Progenitor cell of endocrine pancreas (in vitro differentiated cells): Measurements from ENCODE around the gene DOCK2. TPM values are rescaled to one million over a fixed set of nuclear protein-coding genes. Genes with fewer than 3 reads are reported as not detected.

Experiments used
- DNase-seq: peaks from one replicate; pipeline ENCODE4 v3.0.0; 2021; ENCODE audit warnings: low spot score; ENCODE audit not compliant: unreplicated experiment
- H3K27ac Mint-ChIP-seq: 2 replicates; pipeline ENCODE4 v1.8.0; 2021; ENCODE audit warnings: mild to moderate bottlenecking, moderate library complexity, mixed read lengths
- H3K27me3 Mint-ChIP-seq: 2 replicates; pipeline ENCODE4 v1.8.0; 2021; ENCODE audit warnings: mixed read lengths
- H3K36me3 Mint-ChIP-seq: 2 replicates; pipeline ENCODE4 v1.8.0; 2022; ENCODE audit warnings: mixed read lengths; ENCODE audit not compliant: insufficient read depth
- H3K4me1 Mint-ChIP-seq: 2 replicates; pipeline ENCODE4 v1.8.0; 2021; ENCODE audit warnings: low read depth, mixed read lengths
- H3K4me3 Mint-ChIP-seq: 2 replicates; pipeline ENCODE4 v1.8.0; 2021; ENCODE audit warnings: low read depth, mild to moderate bottlenecking, moderate library complexity, mixed read lengths
- H3K9me3 Mint-ChIP-seq: 2 replicates; pipeline ENCODE4 v1.8.0; 2021; ENCODE audit warnings: low read depth, mixed read lengths
- CTCF ChIP-seq: fragments of 200-600 bp; sonication (generic); IDR thresholded peaks from one replicate; pipeline ENCODE4 v1.5.0; 2021; ENCODE audit warnings: antibody characterized with exemption, mild to moderate bottlenecking; ENCODE audit not compliant: unreplicated experiment
- total RNA-seq: library from RNA; stranded (reverse); gene quantifications from 2 replicates; pipeline ENCODE4 v1.2.1, GENCODE V29; 2021

DOCK2 gene
- total RNA-seq, 1 donor from 2014 or later = not detected

- Mint-ChIP-seq H3K36me3 (no peaks in the 10 kb centered on the region), H3K4me1 (no peaks in the 10 kb centered on the region), H3K9me3 (no peaks in the 10 kb centered on the region), H3K27me3 (peaks cover 36% of the 10 kb centered on the region), H3K27ac (no peak overlapping the region), H3K4me3 (no peak overlapping the region)
- no peak for DNase-seq
- TF ChIP-seq CTCF = no peak
Observed at GRCh38 chr5:170076739-170077138, 439.7 kb downstream of the DOCK2 start.

- peaks cover 37% of the 10 kb centered on the region for H3K27me3 Mint-ChIP-seq
Observed at GRCh38 chr5:170077526-170077925, 440.5 kb downstream of the DOCK2 start.

GRCh38 chr5:170078458-170078857 is 441.4 kb downstream of the DOCK2 start:
- no peak for TF ChIP-seq CTCF
- no peak for DNase-seq
- no peaks in the 10 kb centered on the region for H3K4me1 Mint-ChIP-seq
- peaks cover 39% of the 10 kb centered on the region for H3K27me3 Mint-ChIP-seq
- no peak overlapping the region for H3K27ac Mint-ChIP-seq
- no peaks in the 10 kb centered on the region for H3K9me3 Mint-ChIP-seq
- H3K36me3 Mint-ChIP-seq = no peaks in the 10 kb centered on the region
- no peak overlapping the region for H3K4me3 Mint-ChIP-seq

More at GRCh38 chr5:170077526-170077925, 440.5 kb downstream of the DOCK2 start:
- DNase-seq = no peak
- no peaks in the 10 kb centered on the region for H3K36me3 Mint-ChIP-seq
- H3K4me3 Mint-ChIP-seq = no peak overlapping the region
- no peak overlapping the region for H3K27ac Mint-ChIP-seq
- TF ChIP-seq CTCF = no peak
- H3K4me1 Mint-ChIP-seq = no peaks in the 10 kb centered on the region
- H3K9me3 Mint-ChIP-seq = no peaks in the 10 kb centered on the region

GRCh38 chr5:170078931-170079330 is 441.9 kb downstream of the DOCK2 start:
- no peak for DNase-seq
- Mint-ChIP-seq H3K27ac (no peak overlapping the region), H3K27me3 (peaks cover 42% of the 10 kb centered on the region), H3K36me3 (no peaks in the 10 kb centered on the region), H3K9me3 (no peaks in the 10 kb centered on the region), H3K4me1 (no peaks in the 10 kb centered on the region), H3K4me3 (no peak overlapping the region)
- no peak for TF ChIP-seq CTCF

- TF ChIP-seq CTCF = no peak
- no peak overlapping the region for H3K4me3 Mint-ChIP-seq
- no peak overlapping the region for H3K27ac Mint-ChIP-seq
- peaks cover 34% of the 10 kb centered on the region for H3K27me3 Mint-ChIP-seq
- no peak for DNase-seq
- H3K4me1 Mint-ChIP-seq = no peaks in the 10 kb centered on the region
- no peaks in the 10 kb centered on the region for H3K36me3 Mint-ChIP-seq
- H3K9me3 Mint-ChIP-seq = no peaks in the 10 kb centered on the region
Observed at GRCh38 chr5:170080217-170080616, 443.1 kb downstream of the DOCK2 start.
